ENCODE data around the gene ALOX5AP.

Gene ALOX5AP

DNA sequence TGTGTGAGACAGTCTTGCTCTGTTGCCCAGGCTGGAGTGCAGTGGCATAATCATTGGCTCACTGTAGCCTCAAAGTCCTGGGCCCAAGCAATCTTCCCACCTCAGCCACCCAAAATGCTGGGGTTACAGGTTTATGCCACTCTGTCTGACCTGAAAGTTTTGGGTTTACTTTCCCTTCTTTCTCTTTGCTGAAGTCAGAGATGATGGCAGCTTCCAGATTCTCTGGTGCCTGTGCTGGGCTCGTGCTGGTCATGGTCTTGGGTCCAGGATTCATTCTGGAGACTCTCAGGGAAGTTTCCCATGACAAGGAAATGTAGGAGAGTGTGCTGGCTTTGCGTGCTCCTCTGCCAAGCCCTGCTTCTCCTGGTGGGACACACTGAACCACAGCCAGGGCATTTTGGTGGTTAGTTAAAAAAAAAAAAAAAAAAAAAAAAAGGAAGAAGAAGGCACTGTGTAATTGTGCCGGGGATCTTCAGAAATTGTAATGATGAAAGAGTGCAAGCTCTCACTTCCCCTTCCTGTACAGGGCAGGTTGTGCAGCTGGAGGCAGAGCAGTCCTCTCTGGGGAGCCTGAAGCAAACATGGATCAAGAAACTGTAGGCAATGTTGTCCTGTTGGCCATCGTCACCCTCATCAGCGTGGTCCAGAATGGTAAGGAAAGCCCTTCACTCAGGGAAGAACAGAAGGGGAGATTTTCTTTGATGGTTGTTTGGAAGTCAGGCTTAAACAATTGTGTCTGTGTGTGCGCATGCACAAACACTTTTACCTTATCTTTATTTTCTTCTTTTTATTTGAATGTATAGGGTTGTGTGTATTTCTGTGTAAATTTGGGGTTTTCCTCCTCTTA is at the start of gene ALOX5AP:
ALOX5AP (plus strand) TSS at position 519 of the 847 bp plus-strand sequence; CDS start at position 582, 63 bp downstream.
- no peak for DNase-seq

DNA sequence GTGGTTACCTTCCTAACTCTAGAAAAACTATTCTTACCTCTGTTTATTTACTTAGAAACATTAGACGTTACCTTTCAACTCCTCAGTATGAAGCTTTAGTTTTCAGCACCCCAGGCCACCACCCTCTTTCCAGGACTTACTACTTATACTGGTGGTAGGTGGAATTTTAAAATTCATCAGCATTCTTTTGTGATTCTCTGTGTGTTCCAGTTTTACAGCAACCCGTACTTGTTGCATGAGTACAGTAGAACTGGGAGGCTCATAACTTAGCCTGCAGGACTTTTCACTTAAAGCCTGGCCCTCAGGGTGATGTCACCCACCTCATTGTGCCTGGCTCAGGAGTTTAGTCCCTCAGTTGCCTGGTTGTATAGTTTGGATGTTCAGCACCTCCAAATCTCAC is 49.4 kb upstream of the ALOX5AP start:
- DNase-seq: no peak

DNA sequence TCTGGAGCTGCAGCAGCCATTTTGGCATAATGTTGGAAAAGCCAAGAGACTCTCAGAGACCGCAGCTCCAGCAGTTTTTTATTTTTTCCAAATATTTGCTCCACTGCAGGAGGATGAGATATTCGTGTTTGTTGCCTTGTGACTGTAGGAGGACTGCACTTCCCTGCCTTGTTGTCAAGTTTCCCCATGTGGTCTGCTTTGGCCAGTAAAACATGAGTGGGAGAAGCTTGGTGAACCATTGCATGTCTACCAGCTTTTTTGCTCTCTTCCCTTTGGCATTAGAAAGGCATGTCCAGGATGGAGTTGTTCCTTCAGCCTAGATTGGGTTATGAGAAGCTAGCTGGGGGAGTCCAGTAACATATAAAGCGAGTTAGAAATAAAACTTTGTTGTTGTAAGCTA is 47.7 kb upstream of the ALOX5AP start:
- no peak for DNase-seq

DNA sequence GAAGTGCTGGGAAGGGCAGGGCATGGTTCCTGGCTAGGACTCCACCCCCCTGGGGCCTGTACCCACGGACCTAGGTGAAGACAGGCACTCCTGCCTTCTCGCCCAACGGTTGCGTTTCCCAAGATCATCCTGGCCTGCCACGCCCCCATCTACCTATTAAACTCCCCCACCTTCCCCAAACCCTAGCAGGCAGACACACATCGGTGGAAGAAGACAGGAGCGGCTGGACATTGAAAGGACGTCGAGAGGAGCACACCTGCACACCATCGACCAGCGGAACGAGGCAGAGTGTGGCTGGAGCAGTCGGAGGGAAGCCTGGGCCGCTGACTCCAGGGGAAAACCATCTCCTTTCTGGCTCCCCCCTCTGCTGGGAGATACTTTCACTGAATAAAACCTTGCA is 45.6 kb upstream of the ALOX5AP start:
- no peak for DNase-seq

DNA sequence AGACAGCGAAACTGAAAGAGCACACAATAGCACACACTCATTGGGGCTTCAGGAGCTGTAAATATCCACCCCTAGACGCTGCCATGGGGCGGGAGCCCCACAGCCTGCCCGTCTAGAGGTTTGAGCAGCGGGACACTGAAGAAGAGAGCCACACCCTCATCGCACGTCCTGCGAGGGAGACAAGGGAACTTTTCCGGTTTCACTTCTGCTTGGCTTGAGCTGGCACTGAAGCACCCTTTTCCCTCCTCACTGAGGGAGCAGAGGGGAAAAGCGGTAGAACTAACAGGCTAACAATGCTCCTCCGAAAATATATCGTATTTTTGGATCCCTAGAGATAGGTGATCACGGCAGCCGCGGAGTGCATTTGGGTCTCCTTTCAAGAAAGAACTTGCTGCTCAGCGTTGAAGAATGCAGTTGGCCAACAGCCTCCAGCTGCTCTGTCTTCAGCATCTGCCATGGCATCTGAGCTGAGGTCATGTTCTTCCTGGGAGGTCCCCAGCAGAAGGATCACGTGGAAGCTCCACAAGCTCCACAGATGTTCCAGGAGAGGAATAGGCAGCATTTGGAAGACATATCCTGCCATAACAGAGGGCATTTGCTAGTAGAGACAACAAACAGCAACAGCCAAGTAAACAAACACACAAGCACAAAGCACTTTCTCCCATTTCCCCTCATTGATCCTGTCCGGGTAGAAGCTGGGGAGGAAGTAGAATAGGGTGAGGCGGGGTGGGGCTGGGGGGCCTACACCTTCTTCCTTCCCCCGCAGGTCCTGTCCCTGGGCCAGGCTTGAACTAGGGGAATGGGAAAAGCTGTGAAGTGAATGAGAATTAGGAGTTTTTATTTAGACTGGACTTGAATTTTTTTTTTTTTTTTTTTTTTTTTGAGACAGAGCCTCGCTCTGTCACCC is 44.8 kb upstream of the ALOX5AP start:
- no peak for DNase-seq

DNA sequence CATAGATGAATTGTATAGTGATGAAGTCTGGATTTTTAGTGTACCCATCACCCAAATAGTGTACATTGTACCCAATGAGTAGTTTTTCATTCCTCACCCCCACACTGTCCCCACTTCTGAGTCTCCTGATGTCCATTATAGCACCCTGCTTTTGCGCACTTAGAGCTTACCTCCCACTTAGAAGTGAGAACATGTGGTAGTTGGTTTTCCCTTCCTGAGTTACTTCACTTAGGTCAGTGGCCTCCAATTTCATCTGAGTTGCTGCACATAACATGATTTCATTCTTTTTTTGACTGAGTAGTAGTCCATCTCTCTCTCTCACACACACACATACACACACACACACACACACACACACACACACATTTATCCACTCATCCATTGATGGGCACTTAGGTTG is 43.2 kb upstream of the ALOX5AP start:
- no peak for DNase-seq

DNA sequence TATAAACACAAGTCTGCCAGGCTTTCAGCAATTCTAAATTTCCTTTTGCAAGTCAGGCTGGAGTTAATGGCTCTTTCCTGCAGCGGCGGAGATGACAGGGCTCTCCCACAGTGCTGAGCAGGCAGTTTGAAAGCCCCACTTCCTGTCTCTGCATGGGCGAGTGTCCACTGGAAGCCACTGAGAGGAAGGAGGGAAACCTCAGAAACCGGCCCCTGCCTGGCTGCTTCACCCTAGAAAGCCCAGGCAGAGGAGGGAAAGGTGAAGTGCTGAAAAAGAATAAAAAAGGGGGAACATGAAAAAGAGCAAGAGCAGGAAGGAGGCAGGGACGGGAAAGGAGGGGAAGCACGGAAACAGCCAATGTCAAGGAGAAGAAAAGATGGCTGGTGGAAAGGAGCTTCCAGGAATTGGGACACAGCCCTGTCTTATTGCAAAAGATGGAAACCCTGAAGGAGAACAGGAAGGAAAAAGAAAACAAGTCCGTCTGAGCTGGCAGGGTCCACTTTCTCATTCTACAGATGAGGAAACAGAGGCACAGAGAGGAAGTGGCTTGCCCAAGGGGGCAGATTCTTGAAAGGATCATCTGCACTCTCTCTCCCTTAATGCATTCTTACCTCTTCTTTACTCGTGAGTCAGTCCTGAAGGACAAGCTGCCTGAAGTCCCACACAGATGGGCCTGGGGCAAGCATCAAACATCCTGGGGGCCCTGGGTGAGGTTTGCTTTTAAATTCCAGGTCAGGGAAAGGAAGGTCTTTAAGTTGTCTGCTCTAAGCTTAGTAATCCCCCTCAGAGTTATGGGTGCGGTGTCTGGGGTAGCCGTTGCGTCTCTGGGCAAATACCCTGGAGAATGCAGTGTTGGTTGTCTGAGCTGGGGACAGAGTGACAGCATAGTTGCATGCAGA is 38.8 kb upstream of the ALOX5AP start:
- no peak for DNase-seq

DNA sequence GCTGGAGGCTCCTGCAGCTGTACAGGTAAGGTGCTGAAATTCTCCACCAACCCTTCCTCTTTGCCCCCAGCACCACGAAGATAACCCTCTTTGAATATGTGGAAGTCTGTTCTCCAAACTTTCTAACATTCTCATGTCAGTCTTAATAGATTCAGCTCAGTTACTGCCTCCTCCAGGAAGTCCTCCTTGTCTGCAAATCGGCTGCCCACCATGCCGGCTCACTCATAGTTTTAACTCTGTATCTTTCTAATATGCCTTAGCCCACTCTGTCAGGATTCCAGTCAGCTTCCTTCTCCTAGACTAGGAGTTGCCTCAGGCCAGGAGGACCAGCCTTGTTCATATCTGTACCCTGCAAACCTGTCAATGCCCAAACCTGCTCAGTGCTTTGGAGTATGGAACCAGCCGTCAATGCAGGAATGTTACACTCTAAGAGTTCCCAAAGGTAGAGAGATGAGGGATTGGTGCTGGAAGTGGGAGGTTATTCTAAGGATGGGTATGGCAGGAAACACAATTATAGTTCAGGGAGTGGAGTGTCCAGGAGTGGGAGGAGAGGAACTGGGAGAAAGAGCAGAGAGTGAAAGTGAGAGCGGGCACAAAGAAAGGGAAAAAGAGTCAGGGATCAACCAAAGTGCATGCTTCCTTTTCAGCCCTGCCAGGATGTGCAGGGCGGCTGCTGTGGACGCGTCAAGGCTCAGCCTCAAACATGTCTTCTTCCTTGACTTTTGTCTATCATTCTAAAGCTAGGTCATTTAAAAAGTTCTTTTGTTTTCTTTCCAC is 38.0 kb upstream of the ALOX5AP start:
- no peak for DNase-seq

DNA sequence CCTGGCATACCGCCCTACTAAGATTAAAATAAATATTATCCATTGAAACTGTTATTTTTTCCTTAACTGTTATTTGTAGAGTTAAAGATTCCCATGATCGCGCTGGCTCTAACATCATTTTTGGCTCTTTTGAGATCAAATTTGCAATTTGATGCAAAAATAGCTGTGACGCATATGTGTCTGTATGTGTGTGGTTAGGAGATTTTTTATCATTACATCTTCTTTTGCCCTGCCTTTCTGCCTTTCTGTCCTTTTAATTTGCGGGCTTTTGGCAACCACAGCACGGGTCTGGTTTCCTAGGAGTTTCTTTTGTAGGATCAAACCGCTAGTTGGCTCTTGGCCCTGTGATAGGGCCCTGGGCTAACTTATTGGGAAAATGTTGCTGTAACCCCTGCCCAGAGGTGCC is 37.3 kb upstream of the ALOX5AP start:
- DNase-seq: no peak

DNA sequence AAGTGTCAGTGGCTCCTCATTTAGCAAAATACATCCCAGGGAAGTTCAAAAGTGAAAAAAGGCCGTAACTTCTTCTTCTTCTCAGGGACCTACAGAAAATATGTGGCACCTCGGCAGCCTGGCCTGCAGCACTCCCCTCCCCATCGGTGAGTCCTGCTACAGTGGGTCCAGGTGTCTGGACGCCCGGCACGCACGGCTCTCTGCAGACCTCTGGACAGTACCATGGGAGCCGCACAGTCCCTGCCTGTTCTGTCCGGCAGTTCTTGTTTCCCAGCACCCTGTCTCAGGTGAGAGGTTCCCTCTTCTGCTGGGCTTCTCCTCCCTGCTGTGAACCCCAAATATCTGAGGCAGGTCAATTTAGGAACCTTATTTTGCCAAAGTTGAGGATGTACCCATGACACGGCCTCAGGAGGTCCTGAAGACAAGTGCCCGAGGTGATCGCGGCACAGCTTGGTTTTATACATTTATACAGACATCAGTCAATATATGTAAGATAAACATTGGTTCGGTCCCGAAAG is 36.8 kb upstream of the ALOX5AP start:
- DNase-seq: no peak

DNA sequence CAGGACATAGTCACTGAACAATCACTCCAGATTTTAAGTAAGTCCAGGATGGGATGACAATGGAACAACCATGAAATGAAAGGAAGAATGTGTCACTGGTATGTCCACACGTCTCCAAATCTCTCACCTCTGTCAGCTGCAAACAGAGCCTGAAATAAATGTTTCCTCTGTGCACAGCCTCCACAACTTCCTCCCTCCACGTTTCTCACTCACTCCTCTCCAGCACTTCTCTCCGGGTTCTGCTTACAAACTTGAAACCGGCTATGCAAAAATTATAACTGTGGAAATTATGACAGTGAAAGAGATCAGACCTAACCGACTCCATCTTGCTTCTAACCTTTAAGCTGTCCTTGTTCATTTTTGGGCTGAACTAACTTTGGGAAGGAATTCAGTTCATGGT is 35.0 kb upstream of the ALOX5AP start:
- no peak for DNase-seq

DNA sequence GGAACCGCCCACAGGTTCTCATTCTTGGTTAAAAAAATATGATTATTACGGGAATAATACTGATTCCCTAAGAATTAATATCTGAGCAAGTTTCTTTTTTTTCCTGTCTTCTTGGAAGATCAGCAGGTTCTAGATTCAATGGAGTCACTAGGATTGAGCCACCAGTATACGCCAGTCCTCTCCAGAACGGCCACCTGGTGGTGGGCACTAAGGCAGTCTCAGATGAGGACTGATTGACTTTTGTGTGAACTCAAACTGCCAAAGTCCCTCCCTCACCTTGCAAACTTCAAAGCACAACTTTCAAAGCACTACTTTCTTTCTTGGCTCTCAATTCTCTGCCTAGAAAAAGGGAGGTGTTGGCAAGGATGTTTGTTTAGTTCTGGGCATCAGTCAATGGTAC is 33.3 kb upstream of the ALOX5AP start:
- no peak for DNase-seq

DNA sequence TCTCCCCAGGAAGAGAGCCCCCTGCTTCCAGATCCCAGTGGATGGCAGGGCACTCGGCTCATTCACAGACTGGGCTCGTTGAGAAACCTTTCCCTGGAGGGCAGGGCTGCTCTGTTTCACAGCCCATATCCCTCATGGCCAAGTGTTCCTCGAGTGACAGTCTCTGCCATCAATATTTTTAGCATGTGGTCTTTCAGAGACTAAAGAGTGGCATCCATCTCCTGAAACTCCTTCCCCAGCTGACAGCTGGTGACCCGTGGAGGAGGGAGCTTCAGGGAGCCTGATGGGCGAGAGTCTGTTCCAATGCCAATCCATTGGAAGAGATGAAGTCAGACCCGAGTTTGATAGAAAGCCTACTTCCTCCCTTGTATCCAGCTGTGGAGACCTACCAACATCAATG is 30.7 kb upstream of the ALOX5AP start:
- DNase-seq: no peak

DNA sequence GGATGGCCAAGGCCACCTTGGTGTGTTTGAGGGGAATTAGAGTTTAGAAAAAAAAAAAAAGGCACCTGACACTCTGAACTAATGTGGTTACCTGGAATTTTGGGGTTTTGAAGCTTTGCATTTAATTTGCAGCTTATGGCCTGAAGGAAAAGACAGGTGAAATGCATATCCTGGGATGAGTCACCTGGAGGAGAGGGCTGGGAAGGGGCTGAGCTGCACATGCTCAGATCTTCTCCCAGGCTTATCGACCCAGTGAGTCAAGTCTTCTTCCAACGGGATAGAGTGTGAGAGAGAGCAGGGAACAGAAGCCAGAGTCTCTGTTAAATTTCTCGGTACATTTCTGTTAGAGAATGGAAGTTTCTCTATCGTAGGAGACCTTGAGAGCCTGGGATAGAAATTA is 29.7 kb upstream of the ALOX5AP start:
- DNase-seq: no peak

DNA sequence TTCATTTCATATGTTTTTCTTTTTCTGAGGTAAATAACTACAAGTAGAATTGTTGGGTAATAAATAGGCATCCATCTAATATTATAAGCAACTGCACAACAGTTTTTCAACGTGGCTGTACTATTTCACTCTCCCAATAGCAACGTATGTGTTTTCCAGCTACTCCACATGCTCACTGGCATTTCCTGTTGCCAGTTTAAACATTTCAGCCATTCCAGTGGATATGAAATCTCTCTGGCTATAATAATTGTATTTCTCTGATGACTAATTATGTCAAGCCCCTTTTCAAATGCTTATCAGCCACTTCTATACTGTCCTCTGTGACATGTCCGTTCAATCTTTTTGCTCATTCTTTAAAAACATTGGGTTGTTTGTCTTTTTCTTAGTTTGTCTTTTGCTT is 26.8 kb upstream of the ALOX5AP start:
- no peak for DNase-seq

DNA sequence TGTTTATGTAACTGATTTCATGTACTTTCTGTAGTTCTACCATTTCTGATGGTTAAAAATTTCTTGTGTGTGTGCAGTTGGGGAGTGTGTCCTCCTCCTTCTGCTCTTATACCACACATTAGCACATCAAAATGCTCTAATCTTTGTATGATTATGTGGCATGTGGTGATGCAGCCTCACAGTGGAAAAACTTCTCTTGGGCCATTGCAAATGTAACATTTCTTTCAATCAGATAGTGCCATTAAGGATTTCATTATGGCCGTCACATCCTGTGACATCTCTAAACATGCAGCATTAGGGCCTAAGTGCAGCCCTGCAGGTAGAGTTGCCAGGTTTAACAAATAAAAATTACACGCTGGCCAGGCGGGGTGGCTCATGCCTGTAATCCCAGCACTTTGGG is 24.9 kb upstream of the ALOX5AP start:
- DNase-seq: no peak

DNA sequence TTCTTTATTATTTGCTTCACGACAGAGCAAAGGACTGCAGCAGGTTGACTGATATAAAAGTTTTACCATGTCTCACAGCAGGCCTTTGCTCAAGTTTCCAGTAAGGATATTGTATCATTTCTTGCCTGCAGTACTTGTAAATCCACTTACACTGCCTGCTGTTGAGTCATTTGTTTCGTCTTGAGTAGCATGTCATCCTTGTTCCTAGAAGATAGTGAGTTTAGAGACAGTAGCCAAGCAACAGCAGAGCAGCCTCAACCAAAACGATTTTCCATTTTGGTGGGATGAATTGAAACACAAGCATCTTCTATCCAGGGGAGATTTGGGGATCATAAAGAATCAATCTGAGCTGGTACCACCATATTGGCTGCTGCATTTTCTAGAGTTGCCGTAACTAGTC is 24.0 kb upstream of the ALOX5AP start:
- DNase-seq: no peak

DNA sequence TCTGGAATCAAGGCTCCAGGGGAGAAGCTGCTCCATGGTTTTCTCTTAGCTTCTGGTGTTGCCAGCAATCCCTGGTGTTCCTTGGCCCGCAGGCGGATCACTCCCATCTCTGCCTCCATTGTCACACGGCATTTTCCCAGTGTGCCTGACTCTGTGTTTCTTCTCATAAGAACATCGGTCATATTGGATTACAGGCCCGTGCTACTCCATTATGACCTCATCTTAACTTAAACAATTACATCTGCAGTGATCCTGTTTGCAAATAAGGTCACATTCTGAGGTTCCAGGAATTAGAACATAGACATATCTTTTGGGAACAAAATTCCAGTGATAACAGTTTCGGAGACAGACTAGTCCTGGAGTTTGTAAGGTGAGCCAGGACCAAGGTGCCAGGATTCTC is 23.5 kb upstream of the ALOX5AP start:
- no peak for DNase-seq

DNA sequence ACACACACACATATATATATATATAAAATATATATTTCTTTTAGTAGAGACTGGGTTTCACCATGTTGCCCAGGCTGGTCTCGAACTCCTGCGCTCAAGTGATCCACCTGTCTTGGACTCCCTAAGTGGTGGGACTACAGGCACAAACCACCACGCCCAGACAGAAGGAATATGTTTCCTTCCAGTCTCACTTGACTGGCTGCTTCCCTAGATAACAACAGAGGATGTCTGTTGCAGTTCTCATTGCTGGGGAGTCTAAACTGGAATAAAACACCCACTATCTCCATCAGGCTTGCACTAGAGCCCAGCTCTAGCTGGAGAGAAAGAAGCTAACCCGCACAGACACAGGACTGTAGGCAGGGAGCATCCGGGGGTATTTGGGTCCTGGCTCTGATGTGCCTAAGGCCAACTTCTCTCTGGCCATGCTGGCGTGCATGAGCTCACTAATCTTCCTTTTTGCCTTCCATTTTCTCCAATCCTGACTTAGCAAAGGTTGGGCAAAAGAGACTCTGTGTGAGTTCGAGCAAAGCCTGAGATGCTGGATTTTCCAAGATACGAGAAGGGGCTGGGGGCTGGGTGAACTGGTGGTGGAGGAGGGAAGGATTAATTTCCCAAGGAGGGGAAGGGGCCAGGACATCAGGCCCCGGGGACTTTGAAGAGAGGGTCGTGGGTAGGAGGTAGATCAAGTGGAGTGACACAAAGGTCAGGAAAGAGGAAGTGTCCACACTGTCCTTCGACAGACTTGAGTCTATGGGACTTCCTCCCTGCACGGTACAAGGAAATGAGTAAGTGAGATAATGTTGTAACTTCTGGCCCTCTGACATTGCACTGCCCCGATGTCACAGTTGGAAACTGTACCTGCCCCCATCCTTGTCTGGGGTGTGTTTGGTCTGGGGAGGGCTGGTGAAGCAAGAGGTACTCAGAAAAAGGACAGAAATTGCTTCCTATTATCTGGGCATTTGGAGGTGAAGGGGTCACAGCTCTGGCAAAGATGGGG is 22.5 kb upstream of the ALOX5AP start:
- no peak for DNase-seq

DNA sequence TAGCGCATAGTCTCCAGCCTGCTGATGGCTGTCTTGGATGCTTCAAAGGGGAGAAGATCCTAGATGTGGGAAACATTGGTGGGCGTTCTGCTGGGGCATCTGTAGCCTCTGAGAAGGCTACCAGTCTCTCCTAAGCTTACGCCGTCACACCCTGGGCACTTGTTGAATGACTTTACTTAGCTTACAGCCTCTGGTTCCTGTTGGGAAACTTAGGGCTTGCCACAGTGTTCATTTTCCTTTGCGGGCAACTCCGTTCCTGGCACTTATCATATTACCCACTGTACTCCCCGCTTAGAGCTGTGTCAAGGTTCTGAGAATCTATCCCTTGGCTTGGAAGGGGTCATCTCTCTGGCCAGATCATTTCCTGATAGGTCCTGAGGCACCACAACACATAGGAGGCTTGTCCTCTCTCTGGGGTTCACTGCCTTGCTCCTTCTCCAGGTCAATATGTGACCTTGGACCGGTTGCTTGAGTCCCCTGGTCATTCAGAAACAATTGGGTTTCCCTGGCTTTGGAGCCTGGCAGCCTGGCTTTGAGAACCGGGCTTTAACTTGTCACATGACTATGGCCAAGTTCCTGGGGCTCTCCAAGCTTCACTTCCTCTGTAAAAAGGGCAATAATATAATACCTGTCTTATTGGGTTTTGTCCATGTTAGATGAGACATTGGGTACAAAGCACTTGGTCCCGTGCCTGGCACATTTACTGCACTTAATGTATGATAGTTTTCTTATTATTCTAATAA is 20.5 kb upstream of the ALOX5AP start:
- no peak for DNase-seq
